Measurements from ENCODE around the gene TBRG4. TPM values are rescaled to one million over a fixed set of nuclear protein-coding genes. Genes with fewer than 3 reads are reported as not detected.
A peak's percentile ranks its signal among the peaks of the same experiment; 100 is the strongest.

The TBRG4 gene
- total RNA-seq, 1 donor from 2014 or later, result 74.4 TPM

DNA sequence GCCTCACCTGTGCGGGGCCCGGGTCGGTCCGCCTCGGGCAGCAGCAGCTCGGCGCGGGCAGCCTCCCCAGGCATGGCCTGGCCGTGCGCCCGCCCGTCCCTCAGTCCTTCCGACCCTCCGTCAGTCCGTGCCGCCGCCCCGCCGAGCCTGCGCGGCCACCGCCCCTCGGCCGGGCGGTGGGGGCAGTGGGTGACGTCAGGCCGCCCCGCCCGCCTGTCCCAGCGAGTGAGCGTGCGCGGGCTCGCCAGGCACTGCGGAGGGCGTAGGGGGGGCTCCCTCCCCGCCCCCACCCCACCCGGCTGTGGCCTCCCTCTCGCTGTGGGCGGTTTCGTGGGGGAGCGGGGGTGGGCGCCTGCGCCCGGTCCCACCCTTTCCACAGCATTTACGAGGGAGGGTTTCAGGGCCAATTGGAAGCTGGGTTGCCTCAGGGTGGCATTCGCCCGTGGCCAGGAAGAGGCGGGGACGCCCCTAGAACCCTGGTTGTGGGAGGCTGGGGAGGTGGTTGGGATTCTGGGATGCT lies 22.6 kb downstream of the TBRG4 start, which contains the start of gene NACAD:
NACAD (minus strand) TSS at position 149 of the 520 bp plus-strand sequence; CDS start at position 74, 75 bp downstream.
- peak within 1 kb of the TSS; percentile 49 for H3K4me3 ChIP-seq (ENCODE audit: low read depth, low read length)
- DNase-seq (ENCODE audit: low read depth), result no peak
- TF ChIP-seq, protein P1, sequence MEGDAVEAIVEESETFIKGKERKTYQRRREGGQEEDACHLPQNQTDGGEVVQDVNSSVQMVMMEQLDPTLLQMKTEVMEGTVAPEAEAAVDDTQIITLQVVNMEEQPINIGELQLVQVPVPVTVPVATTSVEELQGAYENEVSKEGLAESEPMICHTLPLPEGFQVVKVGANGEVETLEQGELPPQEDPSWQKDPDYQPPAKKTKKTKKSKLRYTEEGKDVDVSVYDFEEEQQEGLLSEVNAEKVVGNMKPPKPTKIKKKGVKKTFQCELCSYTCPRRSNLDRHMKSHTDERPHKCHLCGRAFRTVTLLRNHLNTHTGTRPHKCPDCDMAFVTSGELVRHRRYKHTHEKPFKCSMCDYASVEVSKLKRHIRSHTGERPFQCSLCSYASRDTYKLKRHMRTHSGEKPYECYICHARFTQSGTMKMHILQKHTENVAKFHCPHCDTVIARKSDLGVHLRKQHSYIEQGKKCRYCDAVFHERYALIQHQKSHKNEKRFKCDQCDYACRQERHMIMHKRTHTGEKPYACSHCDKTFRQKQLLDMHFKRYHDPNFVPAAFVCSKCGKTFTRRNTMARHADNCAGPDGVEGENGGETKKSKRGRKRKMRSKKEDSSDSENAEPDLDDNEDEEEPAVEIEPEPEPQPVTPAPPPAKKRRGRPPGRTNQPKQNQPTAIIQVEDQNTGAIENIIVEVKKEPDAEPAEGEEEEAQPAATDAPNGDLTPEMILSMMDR (conservative IDR thresholded peaks at IDR 0.05; ENCODE audit: low read depth, low read length), result no peak

DNA sequence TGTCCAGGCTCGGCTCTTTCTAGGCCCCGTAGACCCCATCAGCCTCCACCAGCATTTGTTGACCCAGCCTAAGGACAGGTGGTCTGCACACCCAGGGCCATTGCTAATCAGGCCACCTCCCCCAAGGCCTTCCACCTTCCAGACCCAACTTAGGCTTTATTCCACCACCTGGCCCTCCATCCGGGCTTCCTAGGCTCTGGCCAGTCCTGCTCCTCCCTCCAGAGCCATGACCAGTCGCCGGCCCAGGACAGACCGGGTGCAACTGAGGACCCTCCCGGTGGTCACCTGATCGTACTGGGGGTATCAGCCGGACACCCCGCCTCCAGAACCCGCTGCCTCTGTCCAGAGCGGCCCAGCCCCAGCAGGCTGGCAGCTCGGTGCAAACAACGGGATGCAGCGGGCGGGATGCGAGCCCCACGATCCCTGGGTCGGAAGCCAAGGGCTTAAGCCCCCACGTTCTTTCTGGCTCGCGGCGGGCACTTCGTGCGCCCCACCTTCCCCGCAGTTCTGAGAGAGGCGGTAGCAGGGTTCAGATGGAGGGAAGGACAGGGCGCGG lies 23.3 kb downstream of the TBRG4 start:
- no peak overlapping the region for H3K4me3 ChIP-seq (ENCODE audit: low read depth, low read length)
- no peak for DNase-seq (ENCODE audit: low read depth)
- TF ChIP-seq, protein P1 (conservative IDR thresholded peaks at IDR 0.05; ENCODE audit: low read depth, low read length), result no peak

GRCh38 chr7:45087301-45088145 lies 24.0 kb downstream of the TBRG4 start:
- DNase-seq (ENCODE audit: low read depth), result no peak
- no peak overlapping the region for H3K4me3 ChIP-seq (ENCODE audit: low read depth, low read length)
- TF ChIP-seq, protein P1 (conservative IDR thresholded peaks at IDR 0.05; ENCODE audit: low read depth, low read length), result no peak

GRCh38 chr7:45086331-45087065 lies 25.0 kb downstream of the TBRG4 start:
- no peak for DNase-seq (ENCODE audit: low read depth)
- TF ChIP-seq, protein P1 (conservative IDR thresholded peaks at IDR 0.05; ENCODE audit: low read depth, low read length), result no peak

DNA sequence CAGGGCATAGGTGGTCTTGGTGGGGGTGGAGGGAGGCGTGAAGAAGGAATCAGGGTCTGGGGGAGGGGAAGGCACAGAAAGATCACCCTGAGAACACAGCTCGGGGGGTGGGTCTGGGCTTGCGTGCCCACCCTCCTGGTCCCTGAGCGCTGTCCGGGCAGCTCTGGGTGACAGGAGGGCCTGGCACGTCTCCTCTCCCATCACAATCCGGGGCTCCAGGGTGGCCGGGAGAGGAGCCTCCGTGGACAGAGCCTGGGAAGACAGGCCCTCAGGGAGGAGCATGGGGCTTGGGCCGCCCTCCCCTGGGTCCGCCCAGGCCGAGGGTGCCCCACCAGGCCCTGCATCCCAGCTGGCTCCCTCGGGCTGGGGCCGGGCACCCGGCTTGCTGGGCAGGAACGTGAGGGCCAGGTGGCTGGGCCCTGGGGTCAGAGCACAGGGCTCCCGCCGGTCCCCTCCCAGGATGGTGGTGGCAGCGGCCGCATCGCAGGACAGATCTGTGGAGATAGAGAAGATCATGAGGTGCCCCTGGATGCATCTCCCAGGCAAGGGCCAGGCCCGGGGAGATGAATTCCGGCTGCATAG lies 25.8 kb downstream of the TBRG4 start:
- H3K4me3 ChIP-seq (ENCODE audit: low read depth, low read length), result no peak overlapping the region
- TF ChIP-seq, protein P1 (conservative IDR thresholded peaks at IDR 0.05; ENCODE audit: low read depth, low read length), result no peak
- DNase-seq (ENCODE audit: low read depth), result no peak

More at GRCh38 chr7:45086331-45087065, 25.0 kb downstream of the TBRG4 start:
- H3K4me3 ChIP-seq (ENCODE audit: low read depth, low read length), result no peak overlapping the region

DNA sequence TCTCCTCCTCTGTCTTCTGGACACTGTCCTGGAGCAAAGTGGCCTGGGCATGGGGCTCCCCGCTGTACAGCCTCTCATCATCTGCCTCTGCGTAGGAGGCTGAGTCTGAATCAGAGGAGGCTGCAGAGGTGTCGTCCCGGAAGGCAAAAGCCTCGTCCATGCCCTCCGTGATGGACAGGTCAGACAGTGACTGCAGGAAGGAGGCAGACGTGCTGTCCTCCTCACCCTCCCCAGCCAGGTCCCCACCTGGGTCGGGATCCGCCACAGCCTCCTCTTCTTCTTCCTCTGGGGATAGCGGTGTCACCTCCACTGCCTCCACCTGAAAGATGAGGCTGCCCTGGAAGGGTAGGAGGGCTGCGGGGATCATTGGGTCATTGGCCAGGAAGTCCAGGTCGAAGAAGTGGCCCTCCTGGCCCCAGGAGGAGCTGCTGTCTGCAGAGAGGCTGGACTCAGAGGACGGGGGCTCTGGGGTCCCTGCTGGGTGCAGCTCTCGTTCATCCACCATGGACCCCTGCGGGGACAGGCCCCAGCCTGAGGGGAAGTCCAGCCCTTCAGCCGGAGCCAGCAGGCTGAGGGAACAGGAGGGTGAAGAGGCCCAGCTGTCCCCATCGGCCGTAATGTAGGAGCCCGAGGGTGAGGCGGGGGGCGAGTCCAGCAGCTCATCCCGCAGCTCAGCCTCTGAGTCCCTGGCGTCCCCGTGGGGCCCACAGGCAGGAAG lies 26.4 kb downstream of the TBRG4 start:
- TF ChIP-seq, protein P1 (conservative IDR thresholded peaks at IDR 0.05; ENCODE audit: low read depth, low read length), result no peak
- no peak overlapping the region for H3K4me3 ChIP-seq (ENCODE audit: low read depth, low read length)
- DNase-seq (ENCODE audit: low read depth), result no peak
